ENCODE measurements around the gene TRPM5.

GRCh38 chr11:2466069-2466801 is 21.9 kb upstream of the TRPM5 start:
- TF ChIP-seq, protein P1, sequence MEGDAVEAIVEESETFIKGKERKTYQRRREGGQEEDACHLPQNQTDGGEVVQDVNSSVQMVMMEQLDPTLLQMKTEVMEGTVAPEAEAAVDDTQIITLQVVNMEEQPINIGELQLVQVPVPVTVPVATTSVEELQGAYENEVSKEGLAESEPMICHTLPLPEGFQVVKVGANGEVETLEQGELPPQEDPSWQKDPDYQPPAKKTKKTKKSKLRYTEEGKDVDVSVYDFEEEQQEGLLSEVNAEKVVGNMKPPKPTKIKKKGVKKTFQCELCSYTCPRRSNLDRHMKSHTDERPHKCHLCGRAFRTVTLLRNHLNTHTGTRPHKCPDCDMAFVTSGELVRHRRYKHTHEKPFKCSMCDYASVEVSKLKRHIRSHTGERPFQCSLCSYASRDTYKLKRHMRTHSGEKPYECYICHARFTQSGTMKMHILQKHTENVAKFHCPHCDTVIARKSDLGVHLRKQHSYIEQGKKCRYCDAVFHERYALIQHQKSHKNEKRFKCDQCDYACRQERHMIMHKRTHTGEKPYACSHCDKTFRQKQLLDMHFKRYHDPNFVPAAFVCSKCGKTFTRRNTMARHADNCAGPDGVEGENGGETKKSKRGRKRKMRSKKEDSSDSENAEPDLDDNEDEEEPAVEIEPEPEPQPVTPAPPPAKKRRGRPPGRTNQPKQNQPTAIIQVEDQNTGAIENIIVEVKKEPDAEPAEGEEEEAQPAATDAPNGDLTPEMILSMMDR (IDR thresholded peaks at IDR 0.05), result no peak
- TF ChIP-seq EZH2 (IDR thresholded peaks at IDR 0.05), result no peak

All from neural progenitor cell (in vitro differentiated cells).